MM.1S (cell line): ENCODE results near the gene SORBS2.

Source experiments
- DNase-seq: peaks from one replicate; pipeline ENCODE4 v3.0.0-alpha.2; 2015
- H2AFZ ChIP-seq: fragments of 300-600 bp; sonication (generic); 2 replicates; pipeline ENCODE4 v1.6.0; 2016; ENCODE audit warnings: antibody characterized with exemption, low read length
- H3F3A ChIP-seq: fragments of 300-600 bp; sonication (generic); 2 replicates; pipeline ENCODE4 v1.6.1; 2016; ENCODE audit warnings: mild to moderate bottlenecking, antibody characterized with exemption, low read length, moderate library complexity, mixed read lengths; ENCODE audit not compliant: insufficient read depth
- H3K27ac ChIP-seq: fragments of 300-600 bp; sonication (generic); 2 replicates; pipeline ENCODE4 v1.5.1; 2016; ENCODE audit warnings: mild to moderate bottlenecking, low read length
- H3K27me3 ChIP-seq: fragments of 300-600 bp; sonication (generic); replicated peaks from 2 replicates; pipeline ENCODE4 v1.6.0; 2016; ENCODE audit warnings: low read length; ENCODE audit not compliant: insufficient read depth
- H3K36me3 ChIP-seq: fragments of 300-600 bp; sonication (generic); replicated peaks from 2 replicates; pipeline ENCODE4 v1.6.1; 2016; ENCODE audit warnings: mild to moderate bottlenecking, low read length, mixed read lengths; ENCODE audit not compliant: insufficient read depth
- H3K4me1 ChIP-seq: fragments of 300-600 bp; sonication (generic); 2 replicates; pipeline ENCODE4 v1.6.1; 2016; ENCODE audit warnings: low read length, mixed read lengths
- H3K4me2 ChIP-seq: fragments of 300-600 bp; sonication (generic); 2 replicates; pipeline ENCODE4 v1.6.0; 2016; ENCODE audit warnings: low read depth, low read length
- H3K4me3 ChIP-seq: fragments of 300-600 bp; sonication (generic); 2 replicates; pipeline ENCODE4 v1.5.1; 2016; ENCODE audit warnings: low read length, mixed read lengths
- H3K79me2 ChIP-seq: fragments of 300-600 bp; sonication (generic); 2 replicates; pipeline ENCODE4 v1.6.1; 2016; ENCODE audit warnings: mixed run types, low read length, mixed read lengths
- H3K9ac ChIP-seq: fragments of 300-600 bp; sonication (generic); 2 replicates; pipeline ENCODE4 v1.6.1; 2016; ENCODE audit warnings: low read length, mixed read lengths
- H3K9me2 ChIP-seq: fragments of 300-600 bp; sonication (generic); replicated peaks from 2 replicates; pipeline ENCODE4 v1.6.1; 2016; ENCODE audit warnings: mild to moderate bottlenecking, low read length, mixed read lengths; ENCODE audit not compliant: insufficient read depth
- H3K9me3 ChIP-seq: fragments of 300-600 bp; sonication (generic); replicated peaks from 2 replicates; pipeline ENCODE4 v1.6.1; 2016; ENCODE audit warnings: mild to moderate bottlenecking, low read length, mixed read lengths; ENCODE audit not compliant: insufficient read depth
- H4K20me1 ChIP-seq: fragments of 300-600 bp; sonication (generic); 2 replicates; pipeline ENCODE4 v1.6.1; 2016; ENCODE audit warnings: mild to moderate bottlenecking, low read length, moderate library complexity, mixed read lengths; ENCODE audit not compliant: insufficient read depth
- CTCF ChIP-seq: fragments of 300-600 bp; sonication (generic); IDR thresholded peaks from 2 replicates; pipeline ENCODE4 v1.5.1; 2016; ENCODE audit warnings: antibody characterized with exemption, low read length, mixed read lengths
- EZH2 ChIP-seq: fragments of 300-600 bp; sonication (generic); optimal IDR thresholded peaks from 2 replicates; pipeline ENCODE3; 2017; ENCODE audit warnings: low read depth, mild to moderate bottlenecking, antibody characterized with exemption, low read length, mixed read lengths
- EZH2phosphoT487 ChIP-seq: fragments of 300-600 bp; sonication (generic); IDR thresholded peaks from 2 replicates; pipeline ENCODE4 v1.6.1; 2018; ENCODE audit warnings: antibody characterized with exemption, low read length

SORBS2 gene

DNA sequence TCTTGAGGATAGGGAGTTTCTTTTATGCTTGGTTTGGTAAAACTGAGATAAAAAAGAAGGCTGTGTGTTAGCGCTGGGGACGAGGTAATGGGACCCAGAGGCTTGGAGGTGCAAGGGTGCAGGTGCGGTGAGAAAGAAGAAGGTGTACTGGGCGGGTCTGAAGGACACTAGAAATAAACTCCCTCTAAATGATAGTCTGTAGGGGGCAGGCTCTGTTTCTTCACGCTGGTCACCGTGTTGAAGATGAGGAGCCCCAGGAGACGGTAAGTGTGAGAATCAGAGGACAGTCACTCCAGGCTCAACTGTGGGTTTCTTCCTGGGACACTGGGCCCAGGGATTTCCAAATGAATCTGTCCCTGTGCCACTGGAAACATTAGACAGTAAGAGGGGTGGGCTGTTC, 131.4 kb downstream of the SORBS2 start:
- H2AFZ ChIP-seq: no peak overlapping the region
- H3K79me2 ChIP-seq: no peaks in the 10 kb centered on the region
- TF ChIP-seq EZH2phosphoT487 (no peak), CTCF (no peak), EZH2 (no peak)
- no peak overlapping the region for H3K27ac ChIP-seq
- H3K9me2 ChIP-seq: no peaks in the 10 kb centered on the region
- no peaks in the 10 kb centered on the region for H3K4me1 ChIP-seq
- H3K9ac ChIP-seq: no peak overlapping the region
- no peak for DNase-seq
- H3K4me3 ChIP-seq: no peak overlapping the region
- H3K4me2 ChIP-seq: no peak overlapping the region
- H4K20me1 ChIP-seq: no peaks in the 10 kb centered on the region
- H3K36me3 ChIP-seq: no peaks in the 10 kb centered on the region
- no peaks in the 10 kb centered on the region for H3F3A ChIP-seq
- H3K9me3 ChIP-seq: no peaks in the 10 kb centered on the region
- H3K27me3 ChIP-seq: no peaks in the 10 kb centered on the region

DNA sequence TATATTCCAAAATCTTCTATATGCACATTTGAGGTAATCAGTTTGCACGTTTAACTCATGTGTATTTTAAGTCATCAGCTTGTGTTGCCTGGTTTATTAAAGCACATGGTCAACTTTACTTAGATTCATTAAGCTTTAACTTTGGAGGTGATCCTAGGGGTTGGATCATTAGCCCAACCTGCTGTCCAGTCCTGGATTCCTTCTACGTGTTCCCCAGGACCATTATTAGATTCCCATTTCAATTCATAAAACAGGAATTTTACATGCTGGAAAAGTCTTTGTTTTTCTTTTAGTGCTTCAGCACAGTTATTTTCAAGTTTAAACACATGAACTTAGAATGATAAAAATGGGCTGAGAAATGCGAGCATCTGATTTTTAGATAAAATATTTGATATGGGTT, 132.5 kb downstream of the SORBS2 start:
- H3K4me3 ChIP-seq: no peak overlapping the region
- no peaks in the 10 kb centered on the region for H3K36me3 ChIP-seq
- no peak overlapping the region for H3K9ac ChIP-seq
- no peaks in the 10 kb centered on the region for H3K4me1 ChIP-seq
- DNase-seq: no peak
- no peaks in the 10 kb centered on the region for H3K27me3 ChIP-seq
- H3K79me2 ChIP-seq: no peaks in the 10 kb centered on the region
- H2AFZ ChIP-seq: no peak overlapping the region
- TF ChIP-seq EZH2 (no peak), EZH2phosphoT487 (no peak), CTCF (no peak)
- no peaks in the 10 kb centered on the region for H4K20me1 ChIP-seq
- no peak overlapping the region for H3K4me2 ChIP-seq
- no peaks in the 10 kb centered on the region for H3K9me3 ChIP-seq
- no peaks in the 10 kb centered on the region for H3K9me2 ChIP-seq
- H3F3A ChIP-seq: no peaks in the 10 kb centered on the region
- no peak overlapping the region for H3K27ac ChIP-seq

DNA sequence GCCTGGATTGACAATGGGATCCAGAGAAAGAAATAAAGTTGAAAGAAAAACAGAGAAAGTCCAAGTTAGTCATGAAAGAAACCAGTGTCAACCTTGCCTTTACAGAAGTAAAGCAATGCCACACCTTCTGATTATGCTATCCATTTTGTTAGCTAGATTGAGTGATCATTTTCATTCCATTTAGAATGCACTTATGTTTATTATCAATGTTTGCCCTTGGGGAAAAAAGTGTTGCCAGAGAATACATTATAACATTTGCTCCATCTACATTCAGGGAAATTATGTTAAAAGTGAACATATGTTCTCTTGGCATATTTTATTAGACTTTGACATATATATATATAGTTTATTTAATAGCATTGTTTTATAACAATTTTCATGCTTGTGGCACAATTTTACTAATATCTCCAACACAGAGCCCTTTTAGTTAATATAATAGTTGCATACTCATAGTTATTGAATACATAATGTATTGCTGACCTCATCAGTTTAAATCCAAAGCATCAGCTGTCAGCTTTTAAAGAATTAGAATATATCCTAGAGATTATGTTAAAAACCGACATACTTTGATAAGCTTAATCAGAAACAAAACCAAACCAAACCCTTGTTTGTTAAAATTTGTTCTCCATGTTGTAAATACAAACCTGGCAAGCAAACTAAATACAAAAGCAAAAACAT, 134.2 kb downstream of the SORBS2 start:
- Histone ChIP-seq H4K20me1 (no peaks in the 10 kb centered on the region), H3K27me3 (no peaks in the 10 kb centered on the region), H2AFZ (no peak overlapping the region), H3K79me2 (no peaks in the 10 kb centered on the region), H3K4me2 (no peak overlapping the region), H3K4me1 (no peaks in the 10 kb centered on the region), H3K36me3 (no peaks in the 10 kb centered on the region), H3K27ac (no peak overlapping the region), H3F3A (no peaks in the 10 kb centered on the region), H3K4me3 (no peak overlapping the region), H3K9me2 (no peaks in the 10 kb centered on the region), H3K9ac (no peak overlapping the region), H3K9me3 (no peaks in the 10 kb centered on the region)
- no peak for TF ChIP-seq EZH2phosphoT487
- no peak for TF ChIP-seq EZH2
- TF ChIP-seq CTCF: no peak
- no peak for DNase-seq
